Cardiac muscle cell (in vitro differentiated cells and primary cell): Measurements from ENCODE around the gene SMAD4. TPM values are rescaled to one million over a fixed set of nuclear protein-coding genes. Genes with fewer than 3 reads are reported as not detected.
"Not testable (repeated sequence)": the region's sequence is repeated elsewhere in the genome, so short reads cannot be mapped to it uniquely, and the experiment has no call there.

ENCODE experiments used
- DNase-seq, 2 donors: peaks; one replicate each; pipeline versions ENCODE4 v3.0.0 to v3.0.0-alpha.2; 2010 to 2017; ENCODE audit warnings: low read depth in 1 of 2, low spot score in 1 of 2
- H3K27ac ChIP-seq: fragments of 200-600 bp; sonication (generic); 2 replicates; pipeline ENCODE4 v1.5.1; 2016
- H3K27me3 ChIP-seq: fragments of 200-600 bp; sonication (generic); 2 replicates; pipeline ENCODE4 v1.6.0; 2016; ENCODE audit warnings: control low read depth
- H3K36me3 ChIP-seq: fragments of 200-600 bp; sonication (generic); 2 replicates; pipeline ENCODE4 v1.5.1; 2016; ENCODE audit warnings: control low read depth
- H3K4me1 ChIP-seq: fragments of 200-600 bp; sonication (generic); 2 replicates; pipeline ENCODE4 v1.8.1; 2017; ENCODE audit warnings: low read depth, mild to moderate bottlenecking, mixed run types
- H3K4me3 ChIP-seq: fragments of 200-600 bp; sonication (generic); 2 replicates; pipeline ENCODE4 v1.5.1; 2016; ENCODE audit warnings: mild to moderate bottlenecking
- H3K9me3 ChIP-seq: fragments of 200-600 bp; sonication (generic); 2 replicates; pipeline ENCODE4 v1.5.1; 2017; ENCODE audit warnings: low read depth, mild to moderate bottlenecking, control low read depth
- polyA plus RNA-seq: library from polyadenylated mRNA; unstranded; fragments of >200 nt; fragmentation: Nextera tagmentation; extraction: Ambion mirVana; gene quantifications from 2 replicates; pipeline ENCODE4 v1.2.1, GENCODE V29; 2016
- total RNA-seq: library from RNA; depleted of rRNA; stranded (reverse); fragments of >200 nt; gene quantifications from 2 replicates; pipeline ENCODE4 v1.2.3, GENCODE V29; 2016
- TF ChIP-seq, protein P1 (sequence below): IDR thresholded peaks from 2 replicates; pipeline ENCODE4 v1.5.1; 2012; ENCODE audit warnings: low read depth, mild to moderate bottlenecking, low read length

Gene SMAD4
- total and polyA plus RNA-seq, 2 experiments from 2014 or later, result 72.4 to 75.5 TPM

DNA sequence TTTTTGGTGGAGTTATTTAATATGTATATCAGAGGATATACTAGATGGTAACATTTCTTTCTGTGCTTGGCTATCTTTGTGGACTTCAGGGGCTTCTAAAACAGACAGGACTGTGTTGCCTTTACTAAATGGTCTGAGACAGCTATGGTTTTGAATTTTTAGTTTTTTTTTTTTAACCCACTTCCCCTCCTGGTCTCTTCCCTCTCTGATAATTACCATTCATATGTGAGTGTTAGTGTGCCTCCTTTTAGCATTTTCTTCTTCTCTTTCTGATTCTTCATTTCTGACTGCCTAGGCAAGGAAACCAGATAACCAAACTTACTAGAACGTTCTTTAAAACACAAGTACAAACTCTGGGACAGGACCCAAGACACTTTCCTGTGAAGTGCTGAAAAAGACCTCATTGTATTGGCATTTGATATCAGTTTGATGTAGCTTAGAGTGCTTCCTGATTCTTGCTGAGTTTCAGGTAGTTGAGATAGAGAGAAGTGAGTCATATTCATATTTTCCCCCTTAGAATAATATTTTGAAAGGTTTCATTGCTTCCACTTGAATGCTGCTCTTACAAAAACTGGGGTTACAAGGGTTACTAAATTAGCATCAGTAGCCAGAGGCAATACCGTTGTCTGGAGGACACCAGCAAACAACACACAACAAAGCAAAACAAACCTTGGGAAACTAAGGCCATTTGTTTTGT, 52.7 kb downstream of the SMAD4 start:
- H3K27ac ChIP-seq, result peak overlapping the region; percentile 35
- H3K4me3 ChIP-seq, result no peak overlapping the region
- H3K36me3 ChIP-seq, result peaks cover 27% of the 10 kb centered on the region
- TF ChIP-seq, protein P1, sequence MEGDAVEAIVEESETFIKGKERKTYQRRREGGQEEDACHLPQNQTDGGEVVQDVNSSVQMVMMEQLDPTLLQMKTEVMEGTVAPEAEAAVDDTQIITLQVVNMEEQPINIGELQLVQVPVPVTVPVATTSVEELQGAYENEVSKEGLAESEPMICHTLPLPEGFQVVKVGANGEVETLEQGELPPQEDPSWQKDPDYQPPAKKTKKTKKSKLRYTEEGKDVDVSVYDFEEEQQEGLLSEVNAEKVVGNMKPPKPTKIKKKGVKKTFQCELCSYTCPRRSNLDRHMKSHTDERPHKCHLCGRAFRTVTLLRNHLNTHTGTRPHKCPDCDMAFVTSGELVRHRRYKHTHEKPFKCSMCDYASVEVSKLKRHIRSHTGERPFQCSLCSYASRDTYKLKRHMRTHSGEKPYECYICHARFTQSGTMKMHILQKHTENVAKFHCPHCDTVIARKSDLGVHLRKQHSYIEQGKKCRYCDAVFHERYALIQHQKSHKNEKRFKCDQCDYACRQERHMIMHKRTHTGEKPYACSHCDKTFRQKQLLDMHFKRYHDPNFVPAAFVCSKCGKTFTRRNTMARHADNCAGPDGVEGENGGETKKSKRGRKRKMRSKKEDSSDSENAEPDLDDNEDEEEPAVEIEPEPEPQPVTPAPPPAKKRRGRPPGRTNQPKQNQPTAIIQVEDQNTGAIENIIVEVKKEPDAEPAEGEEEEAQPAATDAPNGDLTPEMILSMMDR, result no peak
- no peaks in the 10 kb centered on the region for H3K27me3 ChIP-seq
- peak in 1 of 2 donors; percentile 8 for DNase-seq
- no peaks in the 10 kb centered on the region for H3K4me1 ChIP-seq
- H3K9me3 ChIP-seq, result no peaks in the 10 kb centered on the region

DNA sequence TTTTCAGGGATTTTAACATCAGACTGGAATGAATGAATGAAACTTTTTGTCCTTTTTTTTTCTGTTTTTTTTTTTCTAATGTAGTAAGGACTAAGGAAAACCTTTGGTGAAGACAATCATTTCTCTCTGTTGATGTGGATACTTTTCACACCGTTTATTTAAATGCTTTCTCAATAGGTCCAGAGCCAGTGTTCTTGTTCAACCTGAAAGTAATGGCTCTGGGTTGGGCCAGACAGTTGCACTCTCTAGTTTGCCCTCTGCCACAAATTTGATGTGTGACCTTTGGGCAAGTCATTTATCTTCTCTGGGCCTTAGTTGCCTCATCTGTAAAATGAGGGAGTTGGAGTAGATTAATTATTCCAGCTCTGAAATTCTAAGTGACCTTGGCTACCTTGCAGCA, 53.4 kb downstream of the SMAD4 start:
- peaks cover 23% of the 10 kb centered on the region for H3K36me3 ChIP-seq
- DNase-seq, result no peak
- no peak overlapping the region for H3K4me3 ChIP-seq
- H3K9me3 ChIP-seq, result no peaks in the 10 kb centered on the region
- no peaks in the 10 kb centered on the region for H3K27me3 ChIP-seq
- TF ChIP-seq, protein P1, result no peak
- H3K27ac ChIP-seq, result no peak overlapping the region
- H3K4me1 ChIP-seq, result no peaks in the 10 kb centered on the region

DNA sequence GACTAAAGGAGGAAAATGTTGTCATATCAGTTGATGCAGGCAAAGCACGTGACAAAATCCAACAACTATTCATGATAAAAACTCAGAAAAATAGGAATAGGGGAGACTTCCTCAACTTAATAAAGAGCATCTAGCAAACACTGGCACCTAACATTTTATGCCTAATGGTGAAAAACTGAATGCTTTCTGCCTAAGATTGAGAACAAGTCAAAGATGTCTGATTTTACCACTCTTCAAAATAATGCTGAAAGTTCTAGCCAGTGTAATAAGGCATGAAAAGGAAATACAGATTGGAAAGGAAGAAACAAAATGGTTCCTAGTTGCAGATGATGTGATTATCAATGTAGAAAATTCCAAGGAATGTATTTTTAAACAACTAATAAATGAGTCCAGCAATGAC, 58.4 kb downstream of the SMAD4 start:
- H3K4me1 ChIP-seq, result no peaks in the 10 kb centered on the region
- TF ChIP-seq, protein P1, result no peak
- DNase-seq, result no peak
- no peaks in the 10 kb centered on the region for H3K27me3 ChIP-seq
- H3K27ac ChIP-seq, result no peak overlapping the region
- peaks cover 3% of the 10 kb centered on the region for H3K36me3 ChIP-seq
- no peaks in the 10 kb centered on the region for H3K9me3 ChIP-seq
- no peak overlapping the region for H3K4me3 ChIP-seq

DNA sequence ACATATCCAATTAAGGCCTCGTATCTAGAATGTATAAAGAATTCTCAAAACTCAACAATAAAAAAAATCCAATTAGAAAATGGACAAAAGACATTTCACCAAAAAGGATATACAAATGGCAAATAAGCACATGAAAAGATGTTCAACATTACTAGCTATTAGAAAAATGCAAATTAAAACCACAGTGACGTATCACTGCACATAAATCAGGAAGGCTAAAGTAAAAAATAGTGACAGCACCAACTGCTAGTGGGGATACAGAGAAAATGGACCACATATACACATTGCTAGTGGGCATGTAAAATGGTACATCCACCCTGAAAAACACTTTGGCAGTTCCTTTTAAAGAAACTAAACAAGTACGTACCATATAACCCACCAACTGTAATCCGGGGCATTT, 59.7 kb downstream of the SMAD4 start:
- H3K4me3 ChIP-seq, result no peak overlapping the region
- TF ChIP-seq, protein P1, result no peak
- no peaks in the 10 kb centered on the region for H3K27me3 ChIP-seq
- no peaks in the 10 kb centered on the region for H3K9me3 ChIP-seq
- H3K36me3 ChIP-seq, result peaks cover 3% of the 10 kb centered on the region
- no peak overlapping the region for H3K27ac ChIP-seq
- no peaks in the 10 kb centered on the region for H3K4me1 ChIP-seq
- DNase-seq, result no peak

DNA sequence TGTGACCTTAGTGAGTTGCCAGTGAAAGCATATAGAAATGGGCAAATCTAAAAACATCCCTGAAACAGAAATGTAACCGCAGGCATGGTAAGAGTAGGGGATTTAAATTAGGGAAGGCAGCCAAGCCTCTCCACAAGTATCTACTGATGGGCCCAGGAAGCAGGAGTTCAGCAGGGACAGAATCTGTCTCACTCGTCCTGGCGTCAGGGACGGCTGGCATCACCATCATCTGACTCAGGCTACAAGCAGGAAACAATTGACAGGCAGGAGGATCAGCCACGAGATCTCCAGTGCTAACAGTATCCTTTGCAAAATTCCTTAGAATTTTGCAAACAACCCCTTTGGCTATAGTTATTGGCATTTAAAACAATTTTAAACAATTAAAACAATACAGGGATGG, 61.3 kb downstream of the SMAD4 start:
- TF ChIP-seq, protein P1, result no peak
- no peaks in the 10 kb centered on the region for H3K4me1 ChIP-seq
- H3K36me3 ChIP-seq, result peaks cover 2% of the 10 kb centered on the region
- H3K9me3 ChIP-seq, result no peaks in the 10 kb centered on the region
- no peak overlapping the region for H3K27ac ChIP-seq
- no peaks in the 10 kb centered on the region for H3K27me3 ChIP-seq
- no peak overlapping the region for H3K4me3 ChIP-seq
- DNase-seq, result no peak

DNA sequence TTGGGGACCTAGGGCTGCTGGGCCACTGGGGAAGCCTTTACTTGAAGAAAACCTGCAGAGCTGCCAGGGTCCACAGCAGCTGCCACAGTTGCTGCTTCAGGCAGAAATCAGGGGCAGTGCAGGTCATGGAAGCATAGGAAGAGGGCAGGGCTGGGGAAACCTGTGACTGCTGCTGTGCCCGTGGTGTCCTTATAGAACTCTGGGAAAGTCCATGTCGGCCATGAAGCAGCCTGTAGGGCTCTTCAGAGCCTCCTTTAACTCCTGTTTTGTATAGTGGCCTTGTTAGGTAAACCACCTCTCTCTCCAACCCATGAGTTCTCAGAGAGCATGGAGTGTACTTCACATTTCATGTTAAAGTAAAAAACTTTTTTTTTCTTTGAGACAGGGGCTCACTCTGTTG, 62.1 kb downstream of the SMAD4 start:
- Histone ChIP-seq H3K27me3 (no peaks in the 10 kb centered on the region), H3K27ac (no peak overlapping the region), H3K4me1 (peaks cover 5% of the 10 kb centered on the region), H3K4me3 (no peak overlapping the region), H3K36me3 (no peaks in the 10 kb centered on the region), H3K9me3 (no peaks in the 10 kb centered on the region)
- TF ChIP-seq, protein P1, result no peak
- DNase-seq, result no peak

DNA sequence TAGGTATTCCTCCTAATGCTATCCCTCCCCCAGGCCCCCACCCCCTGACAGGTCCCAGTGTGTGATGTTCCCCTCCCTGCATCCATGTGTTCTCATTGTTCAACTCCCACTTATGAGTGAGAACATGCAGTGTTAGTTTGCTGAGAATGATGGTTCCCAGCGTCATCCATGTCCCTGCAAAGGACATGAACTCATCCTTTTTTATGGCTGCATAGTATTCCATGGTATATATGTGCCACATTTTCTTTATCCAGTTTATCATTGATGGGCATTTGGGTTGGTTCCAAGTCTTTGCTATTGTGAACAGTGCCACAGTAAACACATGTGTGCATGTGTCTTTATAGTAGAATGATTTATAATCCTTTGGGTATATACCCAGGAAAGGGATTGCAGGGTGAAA, 63.0 kb downstream of the SMAD4 start:
- H3K27me3 ChIP-seq, H3K27ac ChIP-seq, H3K9me3 ChIP-seq, H3K36me3 ChIP-seq, DNase-seq, H3K4me3 ChIP-seq: not testable (repeated sequence)
- H3K4me1 ChIP-seq, result peaks cover 12% of the 10 kb centered on the region
